ENCODE measurements around the gene BCL10.

DNA sequence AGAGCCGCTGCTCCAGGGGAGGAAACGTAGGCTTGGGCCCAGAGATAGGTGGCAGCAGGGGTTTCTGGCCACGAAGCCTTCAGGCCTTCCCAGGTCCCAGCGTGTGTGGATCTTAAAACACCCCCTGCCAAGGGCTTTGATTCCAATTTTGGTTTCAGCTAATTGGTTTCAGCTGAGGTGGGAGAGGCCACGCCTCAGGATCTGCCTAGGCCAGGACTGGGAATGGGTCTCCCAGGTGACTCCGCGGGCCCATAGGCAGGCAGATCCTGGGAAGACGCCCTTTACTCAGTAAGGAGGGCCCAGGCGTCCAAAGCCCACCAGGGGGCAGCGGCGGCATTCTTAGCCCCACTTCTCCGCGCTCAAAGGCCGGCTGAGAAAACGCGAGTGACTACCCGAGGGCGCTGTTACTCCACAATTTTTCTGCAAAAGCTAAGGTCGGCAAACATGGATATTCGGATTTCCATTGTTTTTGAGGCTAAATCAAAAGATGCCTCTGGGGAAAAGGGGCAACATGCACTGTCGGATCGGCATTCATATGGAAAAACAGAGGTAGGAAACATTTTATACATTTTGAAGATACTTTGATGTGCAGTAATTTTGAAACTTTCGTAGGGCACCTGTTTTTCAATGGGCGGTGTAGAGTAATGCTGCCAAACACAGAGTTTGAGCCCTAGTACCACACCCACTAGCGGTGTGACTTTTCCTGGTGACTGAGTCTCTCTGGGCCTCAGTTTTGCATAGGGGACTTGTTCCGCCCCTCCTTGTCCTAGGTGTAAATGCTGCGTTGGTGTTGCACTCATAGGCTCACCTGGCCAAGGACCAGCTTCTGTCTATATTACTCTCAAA, 31.8 kb upstream of the BCL10 start:
- peak; percentile 73 for TF ChIP-seq POLR2AphosphoS5 (IDR thresholded peaks at IDR 0.05)
- TF ChIP-seq, protein P1, sequence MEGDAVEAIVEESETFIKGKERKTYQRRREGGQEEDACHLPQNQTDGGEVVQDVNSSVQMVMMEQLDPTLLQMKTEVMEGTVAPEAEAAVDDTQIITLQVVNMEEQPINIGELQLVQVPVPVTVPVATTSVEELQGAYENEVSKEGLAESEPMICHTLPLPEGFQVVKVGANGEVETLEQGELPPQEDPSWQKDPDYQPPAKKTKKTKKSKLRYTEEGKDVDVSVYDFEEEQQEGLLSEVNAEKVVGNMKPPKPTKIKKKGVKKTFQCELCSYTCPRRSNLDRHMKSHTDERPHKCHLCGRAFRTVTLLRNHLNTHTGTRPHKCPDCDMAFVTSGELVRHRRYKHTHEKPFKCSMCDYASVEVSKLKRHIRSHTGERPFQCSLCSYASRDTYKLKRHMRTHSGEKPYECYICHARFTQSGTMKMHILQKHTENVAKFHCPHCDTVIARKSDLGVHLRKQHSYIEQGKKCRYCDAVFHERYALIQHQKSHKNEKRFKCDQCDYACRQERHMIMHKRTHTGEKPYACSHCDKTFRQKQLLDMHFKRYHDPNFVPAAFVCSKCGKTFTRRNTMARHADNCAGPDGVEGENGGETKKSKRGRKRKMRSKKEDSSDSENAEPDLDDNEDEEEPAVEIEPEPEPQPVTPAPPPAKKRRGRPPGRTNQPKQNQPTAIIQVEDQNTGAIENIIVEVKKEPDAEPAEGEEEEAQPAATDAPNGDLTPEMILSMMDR (IDR thresholded peaks at IDR 0.05), result peak; percentile 86 to 97 (median 96)

All from prostate gland (tissue), 2 donors.